ENCODE measurements around the gene CHP1. TPM values are rescaled to one million over a fixed set of nuclear protein-coding genes. Genes with fewer than 3 reads are reported as not detected.
"Not testable (repeated sequence)": the region's sequence is repeated elsewhere in the genome, so short reads cannot be mapped to it uniquely, and the experiment has no call there.

The CHP1 gene
- total RNA-seq, 1 experiment from 2014 or later, result 141 TPM

DNA sequence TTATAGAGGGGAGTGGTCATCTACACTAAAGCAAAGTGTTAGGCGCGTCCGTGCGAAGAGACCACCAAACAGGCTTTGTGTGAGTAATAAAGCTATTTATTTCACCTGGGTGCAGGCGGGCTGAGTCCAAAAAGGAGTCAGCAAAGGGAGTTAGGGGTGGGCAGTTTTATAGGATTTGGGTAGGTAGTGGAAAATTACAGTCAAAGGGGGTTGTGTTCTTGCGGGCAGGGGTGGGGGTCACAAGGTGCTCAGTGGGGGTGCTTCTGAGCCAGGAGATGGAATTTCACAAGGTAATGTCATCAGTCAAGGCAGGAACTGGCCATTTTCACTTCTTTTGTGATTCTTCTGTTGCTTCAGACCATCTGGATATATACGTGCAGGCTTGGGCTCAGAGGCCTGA, 54.2 kb downstream of the CHP1 start:
- no peak for DNase-seq (ENCODE audit: low spot score)
- in situ Hi-C loops (cut with HindIII; ENCODE audit: low sequenced_read_pairs), result no loop called here

DNA sequence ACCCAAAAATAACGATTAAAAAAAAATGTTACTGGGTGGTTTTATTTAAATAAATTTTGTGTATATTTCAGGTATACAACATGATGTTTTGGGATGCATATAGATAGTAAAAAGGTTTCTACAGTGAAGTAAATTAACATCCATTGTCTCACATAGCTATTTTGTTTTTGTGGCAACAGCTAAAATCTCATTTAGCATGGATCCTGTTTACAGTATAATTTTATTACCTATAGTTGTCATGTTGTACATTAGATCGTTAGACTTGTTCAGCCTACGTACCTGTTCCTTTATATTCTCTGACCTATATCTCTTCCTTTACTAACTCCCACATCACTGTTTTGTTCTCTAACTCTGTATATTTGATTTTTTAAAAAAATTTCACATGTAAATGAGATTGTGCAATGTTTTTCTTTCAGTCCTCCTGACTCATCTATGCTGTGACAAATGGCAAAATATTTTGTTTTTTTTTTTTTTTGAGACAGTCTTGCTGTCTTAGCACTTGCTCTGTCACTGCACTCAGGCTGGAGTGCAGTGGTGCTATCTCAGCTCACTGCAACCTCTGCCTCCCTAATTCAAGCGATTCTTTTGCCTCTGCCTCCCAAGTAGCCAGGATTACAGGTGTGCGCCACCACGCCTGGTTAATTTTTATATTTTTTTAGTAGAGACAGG, 55.7 kb downstream of the CHP1 start:
- in situ Hi-C loops (cut with HindIII; ENCODE audit: low sequenced_read_pairs), result no loop called here
- no peak for DNase-seq (ENCODE audit: low spot score)

DNA sequence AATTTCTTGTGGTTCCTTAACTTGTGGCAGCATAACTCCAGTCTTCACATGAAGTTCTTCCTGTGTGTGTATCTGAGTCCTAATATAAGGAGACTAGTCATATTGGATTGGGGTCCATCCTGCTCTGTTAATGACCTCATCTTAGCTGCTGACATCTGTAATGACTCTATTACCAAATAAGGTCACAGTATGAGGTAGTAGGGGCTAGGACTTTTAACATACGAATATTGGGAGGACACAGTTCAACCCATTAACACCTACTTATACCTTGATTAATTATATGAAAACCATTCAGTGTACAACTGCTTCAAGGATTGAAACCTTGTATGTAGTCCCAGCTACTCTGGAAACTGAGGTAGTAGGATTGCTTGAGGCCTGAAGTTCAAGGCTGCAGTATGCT, 57.4 kb downstream of the CHP1 start:
- in situ Hi-C loops (cut with HindIII; ENCODE audit: low sequenced_read_pairs), result no loop called here
- DNase-seq (ENCODE audit: low spot score), result no peak

DNA sequence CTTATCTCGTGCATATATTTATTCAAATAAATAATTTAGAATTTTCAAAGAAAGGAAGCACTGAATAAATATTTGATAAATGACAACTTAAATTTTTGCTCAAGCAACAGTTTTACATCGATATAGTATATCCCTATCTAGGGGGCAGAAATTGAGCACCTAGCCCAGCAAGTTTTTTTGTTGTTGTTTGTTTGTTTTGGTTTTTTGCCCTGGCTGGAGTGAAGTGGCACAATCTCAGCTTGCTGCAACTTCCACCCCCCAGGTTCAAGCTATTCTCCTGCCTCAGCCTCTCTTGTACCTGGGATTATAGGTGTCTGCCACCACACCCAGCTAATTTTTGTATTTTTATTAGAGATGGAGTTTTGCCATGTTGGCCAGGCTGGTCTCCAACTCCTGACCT, 58.9 kb downstream of the CHP1 start:
- in situ Hi-C loops (cut with HindIII; ENCODE audit: low sequenced_read_pairs), result no loop called here
- DNase-seq (ENCODE audit: low spot score), result no peak

DNA sequence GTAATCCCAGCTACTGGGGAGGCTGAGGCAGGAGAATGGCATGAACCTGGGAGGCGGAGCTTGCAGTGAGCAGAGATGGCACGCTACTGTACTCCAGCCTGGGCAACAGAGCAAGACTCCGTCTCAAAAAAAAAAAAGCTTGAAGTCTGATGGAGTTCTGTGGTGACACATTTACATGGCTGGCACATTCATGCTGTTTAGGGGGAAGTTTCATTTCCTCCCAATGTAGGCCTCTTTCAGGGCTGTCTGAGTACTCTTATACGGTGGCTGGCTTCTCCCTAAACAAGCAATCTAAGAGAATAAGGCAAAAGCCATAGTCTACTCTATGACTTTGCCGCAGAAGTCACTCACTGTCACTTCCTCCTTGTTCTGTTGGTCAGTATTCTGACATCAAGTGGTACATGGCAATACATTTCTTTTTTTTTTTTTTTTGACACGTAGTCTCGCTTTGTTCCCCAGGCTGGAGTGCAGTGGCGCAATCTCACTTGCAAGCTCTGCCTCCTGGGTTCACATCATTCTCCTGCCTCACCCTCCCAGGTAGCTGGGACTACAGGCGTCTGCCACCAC, 60.1 kb downstream of the CHP1 start:
- no peak for DNase-seq (ENCODE audit: low spot score)
- in situ Hi-C loops (cut with HindIII; ENCODE audit: low sequenced_read_pairs), result no loop called here

DNA sequence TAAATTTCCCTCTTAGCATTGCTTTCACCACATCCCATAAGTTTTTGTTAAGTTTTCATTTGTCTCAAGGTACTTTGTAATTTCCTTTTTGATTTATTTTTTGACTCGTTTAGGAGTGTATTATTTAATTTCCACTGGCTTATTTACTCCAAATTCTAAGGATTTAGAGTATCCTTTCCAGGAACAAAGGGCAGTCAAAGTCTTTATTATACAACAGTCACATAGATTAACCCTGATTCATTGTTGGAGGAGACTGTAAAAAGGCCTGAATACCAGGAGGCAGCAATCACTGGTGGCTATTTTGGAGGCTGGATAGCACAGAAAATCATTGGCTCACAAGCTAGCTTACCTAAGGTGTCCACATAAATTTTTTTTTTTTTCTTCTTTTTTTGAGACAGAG, 61.5 kb downstream of the CHP1 start:
- DNase-seq (ENCODE audit: low spot score), result no peak
- in situ Hi-C loops (cut with HindIII; ENCODE audit: low sequenced_read_pairs), result no loop called here

DNA sequence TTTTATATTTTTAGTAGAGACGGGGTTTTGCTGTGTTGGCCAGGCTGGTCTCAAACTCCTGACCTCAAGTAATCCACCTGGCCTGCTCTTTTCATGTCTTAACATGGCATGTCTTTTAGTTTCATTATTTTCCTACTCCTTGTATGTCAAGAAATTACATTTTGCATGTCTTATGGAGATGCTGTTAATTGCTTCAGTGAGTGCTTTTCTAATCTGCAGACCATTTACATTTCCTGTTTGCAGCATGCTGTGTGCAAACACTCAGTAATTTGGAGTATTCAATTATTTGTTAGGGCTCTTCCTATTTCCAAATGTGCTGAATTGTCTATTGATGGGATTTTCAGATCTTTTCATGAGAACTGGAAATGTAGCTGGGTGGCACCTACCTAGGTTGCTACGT, 70.1 kb downstream of the CHP1 start:
- in situ Hi-C loops (cut with HindIII; ENCODE audit: low sequenced_read_pairs); DNase-seq (ENCODE audit: low spot score): not testable (repeated sequence)

DNA sequence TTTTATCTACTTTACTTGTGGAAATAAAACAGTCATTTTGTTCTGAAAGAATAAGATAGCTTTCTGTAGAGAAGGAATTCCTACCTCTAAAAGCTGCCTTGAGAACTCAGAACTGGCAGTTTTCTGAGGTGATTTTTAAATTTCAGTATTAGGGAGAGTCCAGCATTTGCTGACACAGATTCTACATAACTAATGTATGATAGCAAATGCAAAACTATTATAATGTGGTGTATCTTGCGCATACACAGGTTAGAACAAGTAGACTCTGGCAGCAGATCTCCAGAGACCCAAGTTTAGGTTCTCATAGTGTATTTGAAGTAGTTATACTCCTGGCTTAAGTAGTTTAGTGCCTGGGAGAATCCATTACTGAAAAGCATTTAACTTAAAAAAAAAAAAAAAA, 70.5 kb downstream of the CHP1 start:
- DNase-seq (ENCODE audit: low spot score), result no peak
- in situ Hi-C loops (cut with HindIII; ENCODE audit: low sequenced_read_pairs), result no loop called here

DNA sequence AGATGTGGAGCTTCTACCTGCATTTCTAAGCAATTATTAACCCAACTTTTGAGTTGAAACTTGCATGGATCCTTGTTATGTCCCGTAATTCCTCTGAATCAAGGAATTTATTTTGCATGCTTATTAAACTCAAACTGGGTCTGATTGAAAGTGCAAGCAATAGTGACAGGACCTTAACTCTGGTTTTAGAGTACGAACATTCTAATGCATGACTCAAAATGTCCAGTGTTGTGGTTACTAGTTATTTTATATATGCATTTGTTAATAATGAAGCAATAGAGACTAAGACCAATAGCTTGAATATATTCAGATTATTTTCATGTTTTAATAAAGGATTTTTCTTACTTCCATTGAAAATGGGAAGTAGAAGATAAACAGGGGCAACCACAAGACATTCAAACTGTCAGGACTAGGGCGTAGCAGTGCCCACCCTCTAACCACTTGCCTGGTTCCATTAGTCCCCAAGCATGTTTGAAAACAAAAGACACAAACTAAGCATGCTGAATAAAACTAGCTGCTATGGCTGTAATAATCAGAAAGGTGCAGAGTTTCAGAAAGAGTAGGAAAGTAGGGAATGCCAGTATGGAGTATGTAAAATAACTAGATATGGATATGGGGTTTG, 73.2 kb downstream of the CHP1 start:
- no peak for DNase-seq (ENCODE audit: low spot score)
- in situ Hi-C loops (cut with HindIII; ENCODE audit: low sequenced_read_pairs), result no loop called here

DNA sequence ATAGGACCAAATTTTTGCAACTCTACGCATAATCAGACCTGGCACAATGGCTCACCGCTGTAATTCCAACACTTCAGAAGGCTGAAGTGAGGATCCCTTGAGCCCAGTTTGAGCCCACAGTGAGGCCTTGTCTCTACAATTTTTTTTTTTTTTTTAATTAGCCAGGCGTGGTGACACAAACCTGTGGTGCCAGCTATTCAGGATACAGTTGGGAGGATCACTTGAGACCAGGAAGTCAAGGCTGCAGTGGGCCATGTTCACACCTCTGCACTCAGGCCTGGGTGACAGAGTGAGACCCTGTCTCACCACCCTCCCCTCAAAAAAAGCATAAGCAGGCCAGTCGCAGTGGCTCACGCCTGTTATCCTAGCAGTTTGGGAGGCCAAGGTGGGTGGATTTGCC, 76.6 kb downstream of the CHP1 start:
- in situ Hi-C loops (cut with HindIII; ENCODE audit: low sequenced_read_pairs), result no loop called here
- no peak for DNase-seq (ENCODE audit: low spot score)

DNA sequence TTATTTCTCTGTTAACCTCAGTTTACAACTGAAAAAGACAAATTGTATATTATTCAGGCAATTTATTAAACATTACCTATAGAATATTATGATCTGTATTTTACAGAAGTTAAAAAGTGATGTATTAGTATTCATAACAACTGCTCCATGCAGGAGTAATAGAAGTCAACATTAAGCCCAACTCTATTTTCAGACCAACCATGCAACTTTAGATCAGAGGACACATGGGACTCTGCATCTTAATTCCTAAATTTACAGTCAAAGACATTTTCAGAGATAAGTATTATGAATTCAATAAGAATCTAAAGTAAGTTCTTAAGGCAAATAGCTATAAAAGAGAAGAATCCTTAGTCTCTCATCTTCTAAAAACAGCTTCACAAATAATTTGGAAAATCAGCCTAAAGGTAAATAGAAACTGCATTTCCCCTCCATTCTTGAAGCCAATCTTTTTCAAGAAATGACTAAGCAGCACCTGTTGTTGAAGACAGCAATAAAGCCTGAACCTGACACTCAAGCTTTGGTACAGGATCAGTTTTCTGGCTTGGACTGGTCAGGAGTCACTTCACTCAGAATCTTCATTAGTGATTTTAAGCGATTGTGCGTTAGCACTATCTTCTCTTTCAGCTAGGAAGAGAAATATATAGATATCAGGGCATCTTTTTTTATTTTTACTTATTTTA, 78.3 kb downstream of the CHP1 start:
- DNase-seq (ENCODE audit: low spot score), result no peak
- in situ Hi-C loops (cut with HindIII; ENCODE audit: low sequenced_read_pairs), result no loop called here

DNA sequence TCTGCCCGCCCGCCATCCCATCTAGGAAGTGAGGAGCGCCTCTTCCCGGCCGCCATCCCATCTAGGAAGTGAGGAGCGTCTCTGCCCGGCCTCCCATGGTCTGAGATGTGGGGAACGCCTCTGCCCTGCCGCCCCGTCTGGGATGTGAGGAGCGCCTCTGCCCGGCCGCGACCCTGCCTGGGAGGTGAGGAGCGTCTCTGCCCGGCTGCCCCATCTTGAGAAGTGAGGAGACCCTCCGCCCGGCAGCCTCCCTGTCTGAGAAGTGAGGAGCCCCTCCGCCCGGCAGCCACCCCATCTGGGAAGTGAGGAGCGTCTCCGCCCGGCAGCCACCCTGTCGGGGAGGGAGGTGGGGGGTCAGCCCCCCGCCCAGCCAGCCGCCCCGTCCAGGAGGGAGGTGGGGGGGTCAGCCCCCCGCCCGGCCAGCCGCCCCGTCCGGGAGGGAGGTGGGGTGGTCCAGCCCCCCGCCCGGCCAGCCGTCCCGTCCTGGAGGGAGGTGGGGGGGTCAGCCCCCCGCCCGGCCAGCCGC, 89.8 kb downstream of the CHP1 start:
- in situ Hi-C loops (cut with HindIII; ENCODE audit: low sequenced_read_pairs); DNase-seq (ENCODE audit: low spot score): not testable (repeated sequence)

DNA sequence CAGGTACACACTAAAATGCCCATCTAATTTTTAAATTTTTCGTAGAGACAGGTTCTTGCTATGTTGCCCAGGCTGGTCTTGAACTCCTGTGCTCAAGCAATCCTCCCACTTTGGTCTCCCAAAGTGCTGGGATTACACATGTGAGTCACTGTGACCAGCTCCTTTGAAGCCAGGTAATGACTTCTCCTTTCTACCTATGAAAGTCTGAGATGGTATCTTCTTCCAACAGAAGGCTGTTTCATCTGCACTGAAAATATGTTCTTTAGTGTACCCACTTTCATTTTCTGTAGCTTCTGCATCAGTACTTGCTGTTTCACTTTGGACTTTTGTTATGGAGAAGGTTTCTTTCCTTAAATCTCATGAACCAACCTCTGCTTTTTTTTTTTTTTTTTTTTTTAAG, 92.5 kb downstream of the CHP1 start:
- no peak for DNase-seq (ENCODE audit: low spot score)
- in situ Hi-C loops (cut with HindIII; ENCODE audit: low sequenced_read_pairs), result no loop called here

DNA sequence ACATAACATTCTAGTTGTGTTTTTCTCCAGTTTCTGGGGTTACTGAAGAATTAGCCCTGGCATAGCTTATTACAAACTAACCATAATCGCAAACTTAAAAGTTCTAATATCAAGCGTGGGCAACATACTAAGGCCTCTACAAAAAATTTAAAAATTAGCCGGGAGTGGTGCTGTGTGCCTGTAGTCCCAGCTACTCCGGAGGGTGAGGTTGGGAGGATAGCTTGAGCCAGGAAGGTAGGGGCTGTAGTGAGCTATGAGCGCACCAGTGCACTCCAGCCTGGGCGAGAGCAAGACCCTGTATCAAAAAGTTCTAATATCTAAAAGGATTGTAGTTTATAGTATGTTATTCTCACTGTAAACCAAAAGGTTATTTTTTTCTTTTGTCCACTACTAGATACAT, 100.2 kb downstream of the CHP1 start:
- in situ Hi-C loops (cut with HindIII; ENCODE audit: low sequenced_read_pairs), result no loop called here
- DNase-seq (ENCODE audit: low spot score), result no peak

Other genes starting within 250 kb of the CHP1 start
- gene INO80, start 115.0 kb upstream of the CHP1 start, total RNA-seq (2014; rRNA removed; shearing (Covaris generic)), result 14.8 and 35.6 TPM in 2 replicates
- gene EXD1, start 511 bp upstream of the CHP1 start, total RNA-seq (2014; rRNA removed; shearing (Covaris generic)), result 0.03 TPM in 1 of 2 replicates, not detected in the other
- 43.0 and 45.4 TPM in 2 replicates for gene OIP5, start 101.3 kb downstream of the CHP1 start, total RNA-seq (2014; rRNA removed; shearing (Covaris generic))
- gene NUSAP1, start 101.6 kb downstream of the CHP1 start, total RNA-seq (2014; rRNA removed; shearing (Covaris generic)), result 147 and 237 TPM in 2 replicates
- 16.4 and 30.0 TPM in 2 replicates for gene NDUFAF1, start 171.2 kb downstream of the CHP1 start, total RNA-seq (2014; rRNA removed; shearing (Covaris generic))
- gene RTF1, start 185.8 kb downstream of the CHP1 start, total RNA-seq (2014; rRNA removed; shearing (Covaris generic)), result 24.6 and 58.4 TPM in 2 replicates